GM19452 (cell line): ENCODE measurements around the gene SLC25A31.
A peak's percentile ranks its signal among the peaks of the same experiment; 100 is the strongest.

ENCODE experiments used
- ATAC-seq: cut with Tn5 transposase; IDR thresholded peaks from one replicate; pipeline ENCODE4 v1.9.1; 2021; ENCODE audit not compliant: unreplicated experiment

SLC25A31 gene

DNA sequence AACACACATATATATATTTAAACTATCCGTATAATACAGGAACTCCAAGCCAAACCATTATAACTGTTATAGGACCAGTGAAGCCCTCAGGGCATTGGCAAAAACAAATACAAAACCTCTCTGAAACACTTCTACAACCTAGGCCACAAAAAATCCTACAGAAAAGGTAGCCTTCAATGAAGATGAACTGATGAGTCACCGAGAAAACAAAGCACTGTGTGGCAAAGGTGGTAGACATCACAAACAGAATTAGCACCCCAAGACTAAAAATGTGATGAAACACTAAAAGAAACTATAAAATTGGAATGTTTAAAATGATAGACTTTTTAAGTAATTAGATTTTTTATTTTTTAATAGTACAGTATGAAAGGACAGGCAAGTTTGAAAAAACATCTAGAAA, 46.4 kb downstream of the SLC25A31 start:
- no peak for ATAC-seq

DNA sequence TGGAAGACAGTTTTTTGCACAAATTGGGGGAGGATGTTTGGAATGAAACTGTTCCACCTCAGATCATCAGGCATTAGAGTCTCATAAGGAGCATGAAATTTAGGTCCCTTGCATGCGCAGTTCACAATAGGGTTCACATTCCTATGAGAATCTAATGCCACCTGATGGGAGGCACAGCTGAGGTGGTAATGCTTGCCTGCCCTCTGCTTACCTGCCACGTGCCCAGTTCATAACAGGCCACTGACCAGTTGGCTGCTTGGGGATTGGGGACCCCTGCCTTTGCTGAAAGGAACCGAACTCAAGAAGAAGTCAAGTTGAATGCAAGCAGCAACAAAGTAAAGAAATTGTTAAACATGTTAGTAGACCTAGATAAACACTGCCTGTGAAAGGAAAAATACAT, 47.3 kb downstream of the SLC25A31 start:
- ATAC-seq, result no peak

- ATAC-seq, result no peak
Measured at GRCh38 chr4:127778102-127778501, 47.9 kb downstream of the SLC25A31 start.

DNA sequence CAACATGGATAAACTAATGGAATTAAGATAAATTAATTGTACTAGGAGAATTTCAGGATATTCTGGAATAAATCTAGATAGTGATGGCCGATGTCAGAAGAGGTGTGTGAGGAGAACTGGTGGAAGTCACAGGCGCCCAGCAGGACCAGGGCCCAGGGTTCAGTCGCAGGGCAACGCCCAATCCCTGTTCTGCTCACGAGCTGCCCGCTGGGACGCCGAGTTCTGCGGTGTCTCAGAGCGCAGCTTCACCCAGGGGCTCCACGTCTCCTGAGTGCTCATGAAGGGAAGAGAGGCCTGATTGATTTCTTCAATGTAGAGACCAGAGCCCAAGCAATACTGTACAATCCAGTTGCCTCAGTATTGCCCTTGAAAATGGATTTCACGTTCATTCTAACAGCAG, 50.4 kb downstream of the SLC25A31 start:
- no peak for ATAC-seq

DNA sequence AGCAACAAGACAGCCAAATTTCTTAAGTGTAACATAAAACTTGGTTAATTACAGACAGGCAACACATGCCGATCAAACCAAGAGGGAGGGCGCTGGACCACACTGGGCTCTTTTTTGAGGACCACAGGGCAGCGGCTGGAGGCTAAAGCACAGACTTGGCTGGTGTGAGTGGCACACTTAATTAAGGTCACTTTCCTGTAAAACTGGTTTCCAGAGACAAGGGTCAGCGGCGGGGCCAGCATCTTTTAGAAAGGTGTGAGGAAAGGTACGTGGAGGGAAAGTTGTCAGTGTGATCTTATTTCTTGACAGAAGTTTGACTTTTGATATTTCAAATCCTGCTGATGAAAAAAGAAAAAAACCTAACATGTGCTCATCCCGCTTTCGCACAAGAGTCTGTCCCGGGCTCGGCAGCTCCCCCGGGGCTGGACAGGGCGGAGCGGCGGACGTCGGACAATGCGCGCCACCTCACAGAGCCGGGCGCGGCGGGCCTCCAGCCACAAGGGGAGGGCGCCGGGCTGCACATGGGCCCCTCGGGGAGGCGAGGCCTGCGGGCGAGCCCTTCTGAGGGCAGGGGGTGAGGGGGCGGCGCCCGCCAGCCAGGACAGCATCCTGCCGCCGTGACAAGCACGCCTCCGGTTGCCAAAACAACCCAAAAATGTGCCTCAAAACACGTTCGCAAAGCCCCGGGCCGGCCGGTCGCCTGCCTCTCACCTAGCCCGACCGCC, 51.3 kb downstream of the SLC25A31 start:
- peak; percentile 31 for ATAC-seq

- ATAC-seq, result peak; percentile 74
Measured at GRCh38 chr4:127782025-127782274, 51.8 kb downstream of the SLC25A31 start.

- peak; percentile 42 for ATAC-seq
Measured at GRCh38 chr4:127782275-127783025, 52.2 kb downstream of the SLC25A31 start, which contains the start of gene HSPA4L. HSPA4L (plus strand) TSS chr4:127782322; CDS start chr4:127782551, 229 bp downstream.

DNA sequence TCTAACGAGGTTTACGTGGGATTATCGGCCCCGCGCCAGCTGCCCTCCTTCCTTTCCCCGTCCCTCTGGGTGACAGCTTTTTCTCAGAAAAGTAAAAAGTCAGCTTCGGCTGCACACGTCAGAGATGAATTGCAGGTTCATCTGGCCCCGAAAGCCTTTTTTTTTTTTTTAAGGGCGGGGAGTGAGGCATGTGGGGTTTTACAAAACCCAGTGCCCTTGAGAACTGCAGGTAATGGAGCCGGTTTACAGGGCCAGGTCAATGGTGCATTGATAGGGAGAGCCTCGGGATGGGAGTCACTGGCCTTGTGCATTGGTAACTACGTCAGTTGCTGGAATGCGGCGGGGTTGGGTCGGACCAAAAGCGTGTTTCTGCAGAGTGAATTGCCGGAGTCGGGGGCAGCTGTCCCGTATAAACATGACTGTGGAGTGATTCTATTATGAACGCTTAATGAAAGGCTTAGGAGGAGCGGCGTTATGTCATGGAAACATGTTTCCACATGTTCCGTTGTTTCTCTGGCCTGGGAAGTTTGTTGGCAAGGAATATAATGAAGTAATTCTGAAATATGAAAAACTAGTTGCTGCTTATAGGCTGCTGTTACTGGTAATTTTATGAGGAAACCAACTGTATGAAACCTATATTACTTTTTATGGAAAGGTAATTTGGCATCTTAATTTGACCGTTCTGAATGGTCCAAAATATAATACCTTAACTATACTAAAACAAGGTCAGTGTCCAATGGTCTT, 53.0 kb downstream of the SLC25A31 start:
- ATAC-seq, result no peak

DNA sequence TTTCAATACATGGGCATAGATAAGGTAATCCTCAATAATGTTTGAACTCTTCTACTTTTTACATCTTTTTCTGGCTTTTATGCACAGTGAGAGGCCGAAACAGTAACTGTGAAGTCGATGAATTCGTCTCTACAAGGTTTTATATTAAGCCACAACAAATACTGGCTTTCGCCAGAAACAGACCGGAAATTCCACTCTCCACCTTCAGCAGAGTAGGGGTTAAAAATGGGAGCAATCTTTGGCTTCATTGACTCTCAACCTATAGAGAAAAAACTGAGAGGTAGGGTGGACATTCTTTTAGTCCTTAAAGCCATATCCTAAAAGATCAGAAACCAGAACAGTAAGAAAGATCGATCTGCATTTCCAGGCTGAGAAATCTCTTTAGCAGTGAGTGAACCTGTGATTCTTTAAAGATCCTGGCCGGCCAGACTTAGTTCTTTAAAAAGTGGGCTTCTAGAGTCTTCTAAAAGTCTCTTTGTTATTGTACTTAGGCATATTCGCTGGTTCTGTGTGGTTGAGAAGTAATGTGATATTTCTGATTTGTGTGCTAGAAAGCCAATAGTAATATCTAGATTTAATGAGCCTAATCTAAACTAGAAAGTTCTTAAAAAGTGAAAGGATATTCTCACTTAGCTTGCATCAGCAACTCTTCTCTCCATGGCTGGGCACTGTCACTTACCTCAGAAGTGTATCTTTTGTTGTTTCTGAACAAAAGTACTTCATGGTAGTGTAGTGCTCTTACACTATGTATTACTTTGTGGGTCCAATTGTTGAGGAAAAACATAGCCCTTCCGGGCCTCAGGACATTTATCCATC, 54.0 kb downstream of the SLC25A31 start:
- ATAC-seq, result no peak

GRCh38 chr4:127788517-127788916, 58.3 kb downstream of the SLC25A31 start:
- no peak for ATAC-seq

DNA sequence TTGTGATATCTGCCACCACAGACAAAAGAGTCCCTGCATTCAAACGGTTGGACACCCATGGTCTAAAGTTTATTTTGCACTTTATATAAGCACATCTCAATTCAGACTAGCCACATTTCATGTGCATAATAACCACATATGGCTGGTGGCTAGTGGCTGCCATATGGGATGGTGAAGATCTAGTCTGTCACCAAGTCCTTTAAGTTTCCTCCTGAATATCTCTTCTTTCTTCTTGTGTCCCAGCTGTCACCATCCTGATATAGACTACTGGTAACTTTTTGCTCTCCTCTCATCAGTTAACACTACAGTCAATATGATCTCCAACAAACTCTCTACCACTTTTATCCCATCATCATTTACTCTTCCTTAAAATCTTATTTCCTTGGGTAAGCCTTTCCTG, 61.2 kb downstream of the SLC25A31 start:
- ATAC-seq, result no peak

DNA sequence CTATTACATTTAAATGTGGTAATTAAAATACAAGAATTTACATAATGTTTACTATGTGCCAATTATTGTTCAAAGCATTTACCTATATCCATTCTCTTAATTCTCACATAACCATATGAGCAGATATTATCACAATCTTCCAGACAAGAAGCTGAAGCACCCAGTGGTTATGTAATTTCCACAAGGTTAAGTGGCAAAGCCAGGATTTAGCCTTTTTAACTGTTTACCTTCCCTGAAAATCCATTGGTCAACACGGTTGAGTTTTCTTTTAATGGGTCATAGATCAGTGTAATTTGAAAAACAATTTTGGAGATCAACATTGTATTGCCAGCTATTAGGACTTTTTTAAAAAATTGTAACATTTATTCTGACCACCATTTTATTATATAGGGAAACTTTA, 63.3 kb downstream of the SLC25A31 start:
- ATAC-seq, result no peak

GRCh38 chr4:127799711-127800110, 69.5 kb downstream of the SLC25A31 start:
- ATAC-seq, result no peak

GRCh38 chr4:127809173-127809800, 79.1 kb downstream of the SLC25A31 start:
- no peak for ATAC-seq

- no peak for ATAC-seq
Measured at GRCh38 chr4:127810551-127810950, 80.4 kb downstream of the SLC25A31 start.

DNA sequence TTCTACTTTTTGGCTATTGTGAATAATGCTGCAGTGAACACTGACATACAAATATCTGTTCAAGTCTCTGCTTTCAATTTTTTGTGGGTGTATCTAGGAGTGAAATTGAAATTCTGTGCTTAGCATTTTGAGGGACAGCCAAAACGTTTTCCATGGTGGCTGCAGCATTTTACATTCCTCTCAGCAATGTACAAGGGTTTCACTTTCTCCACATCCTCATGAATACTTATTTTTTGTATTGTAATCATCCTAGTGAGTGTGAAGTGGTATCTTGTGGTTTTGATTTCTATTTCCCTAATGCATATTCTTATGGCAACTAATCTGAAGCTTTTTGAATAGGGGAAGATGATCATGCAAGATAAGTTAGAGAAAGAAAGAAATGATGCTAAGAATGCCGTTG, 92.2 kb downstream of the SLC25A31 start:
- no peak for ATAC-seq
